Brain microvascular endothelial cell (primary cell): ENCODE data around the gene TNFRSF19.
"Not testable (repeated sequence)": the region's sequence is repeated elsewhere in the genome, so short reads cannot be mapped to it uniquely, and the experiment has no call there.

Source experiments
- DNase-seq: peaks from one replicate; pipeline ENCODE4 v3.0.0-alpha.2; 2020
- H3K27ac ChIP-seq: fragments of 250-450 bp; sonication (Bioruptor Pico); 2 replicates; pipeline ENCODE4 v1.5.1; 2020; ENCODE audit warnings: mild to moderate bottlenecking, moderate library complexity
- H3K27me3 ChIP-seq: fragments of 250-450 bp; sonication (Bioruptor Pico); replicated peaks from 2 replicates; pipeline ENCODE4 v1.5.1; 2020; ENCODE audit warnings: mild to moderate bottlenecking
- H3K36me3 ChIP-seq: fragments of 250-450 bp; sonication (Bioruptor Pico); replicated peaks from 2 replicates; pipeline ENCODE4 v1.5.1; 2020; ENCODE audit warnings: mild to moderate bottlenecking
- H3K4me3 ChIP-seq: 2 replicates; pipeline ENCODE4 v1.5.1; 2011; ENCODE audit warnings: low read depth, mild to moderate bottlenecking, control low read depth, low read length, moderate library complexity
- CTCF ChIP-seq: IDR thresholded peaks from 2 replicates; pipeline ENCODE4 v1.5.1; 2011; ENCODE audit warnings: low read depth, mild to moderate bottlenecking, moderate library complexity, low read length, control low read depth, inconsistent platforms; ENCODE audit errors: missing control alignments
- in situ Hi-C: cut with HindIII; loops from 2 replicates; pipeline ENCODE4 v1.10.0; 2017; ENCODE audit warnings: low sequenced_read_pairs, low pct_ligation_motif_present

The TNFRSF19 gene

GRCh38 chr13:23584275-23584674 is 14.1 kb downstream of the TNFRSF19 start:
- Histone ChIP-seq H3K36me3 (no peaks in the 10 kb centered on the region), H3K4me3 (no peak overlapping the region), H3K27ac (no peak overlapping the region), H3K27me3 (no peaks in the 10 kb centered on the region)
- in situ Hi-C loops, result no loop called here
- no peak for TF ChIP-seq CTCF
- DNase-seq, result no peak

GRCh38 chr13:23586336-23586735 is 16.1 kb downstream of the TNFRSF19 start:
- in situ Hi-C loops, result no loop called here
- no peak for TF ChIP-seq CTCF
- H3K4me3 ChIP-seq, result no peak overlapping the region

GRCh38 chr13:23588666-23589065 is 18.5 kb downstream of the TNFRSF19 start:
- no peak for TF ChIP-seq CTCF
- Histone ChIP-seq H3K36me3 (no peaks in the 10 kb centered on the region), H3K27me3 (no peaks in the 10 kb centered on the region), H3K27ac (no peak overlapping the region), H3K4me3 (no peak overlapping the region)
- in situ Hi-C loops, result no loop called here
- no peak for DNase-seq

More at GRCh38 chr13:23586336-23586735, 16.1 kb downstream of the TNFRSF19 start:
- Histone ChIP-seq H3K27me3 (no peaks in the 10 kb centered on the region), H3K27ac (no peak overlapping the region), H3K36me3 (no peaks in the 10 kb centered on the region)
- DNase-seq, result no peak

GRCh38 chr13:23592596-23592995 is 22.4 kb downstream of the TNFRSF19 start:
- Histone ChIP-seq H3K27ac (no peak overlapping the region), H3K27me3 (no peaks in the 10 kb centered on the region), H3K4me3 (no peak overlapping the region), H3K36me3 (no peaks in the 10 kb centered on the region)
- no peak for TF ChIP-seq CTCF
- no peak for DNase-seq
- in situ Hi-C loops, result no loop called here

- in situ Hi-C loops, result no loop called here
- no peaks in the 10 kb centered on the region for H3K36me3 ChIP-seq
- no peak for DNase-seq
- H3K27me3 ChIP-seq, result no peaks in the 10 kb centered on the region
- H3K4me3 ChIP-seq, result no peak overlapping the region
- H3K27ac ChIP-seq, result no peak overlapping the region
- TF ChIP-seq CTCF, result no peak
These were observed 22.9 kb downstream of the TNFRSF19 start for GRCh38 chr13:23593148-23593547.

GRCh38 chr13:23594290-23594689 is 24.1 kb downstream of the TNFRSF19 start:
- H3K4me3 ChIP-seq, in situ Hi-C loops, H3K27ac ChIP-seq, H3K27me3 ChIP-seq, DNase-seq, H3K36me3 ChIP-seq: not testable (repeated sequence)

- no peaks in the 10 kb centered on the region for H3K36me3 ChIP-seq
- no peak for DNase-seq
- no peak overlapping the region for H3K4me3 ChIP-seq
- H3K27me3 ChIP-seq, result no peaks in the 10 kb centered on the region
- in situ Hi-C loops, result no loop called here
- no peak overlapping the region for H3K27ac ChIP-seq
- TF ChIP-seq CTCF, result no peak
These were observed 28.2 kb downstream of the TNFRSF19 start for GRCh38 chr13:23598369-23598768.
